Hepatocyte (in vitro differentiated cells): Measurements from ENCODE around the gene CCDC187.

Experiments
- EZH2 ChIP-seq: fragments of 200-600 bp; sonication (generic); IDR thresholded peaks from 2 replicates; pipeline ENCODE4 v1.6.1; 2016; ENCODE audit warnings: antibody characterized with exemption, mild to moderate bottlenecking, borderline replicate concordance
- TF ChIP-seq, protein P1 (sequence below): fragments of 200-600 bp; sonication (generic); IDR thresholded peaks from 2 replicates; pipeline ENCODE4 v1.5.1; 2016; ENCODE audit warnings: antibody characterized with exemption, mild to moderate bottlenecking; ENCODE audit not compliant: poor library complexity

- TF ChIP-seq, protein P1, sequence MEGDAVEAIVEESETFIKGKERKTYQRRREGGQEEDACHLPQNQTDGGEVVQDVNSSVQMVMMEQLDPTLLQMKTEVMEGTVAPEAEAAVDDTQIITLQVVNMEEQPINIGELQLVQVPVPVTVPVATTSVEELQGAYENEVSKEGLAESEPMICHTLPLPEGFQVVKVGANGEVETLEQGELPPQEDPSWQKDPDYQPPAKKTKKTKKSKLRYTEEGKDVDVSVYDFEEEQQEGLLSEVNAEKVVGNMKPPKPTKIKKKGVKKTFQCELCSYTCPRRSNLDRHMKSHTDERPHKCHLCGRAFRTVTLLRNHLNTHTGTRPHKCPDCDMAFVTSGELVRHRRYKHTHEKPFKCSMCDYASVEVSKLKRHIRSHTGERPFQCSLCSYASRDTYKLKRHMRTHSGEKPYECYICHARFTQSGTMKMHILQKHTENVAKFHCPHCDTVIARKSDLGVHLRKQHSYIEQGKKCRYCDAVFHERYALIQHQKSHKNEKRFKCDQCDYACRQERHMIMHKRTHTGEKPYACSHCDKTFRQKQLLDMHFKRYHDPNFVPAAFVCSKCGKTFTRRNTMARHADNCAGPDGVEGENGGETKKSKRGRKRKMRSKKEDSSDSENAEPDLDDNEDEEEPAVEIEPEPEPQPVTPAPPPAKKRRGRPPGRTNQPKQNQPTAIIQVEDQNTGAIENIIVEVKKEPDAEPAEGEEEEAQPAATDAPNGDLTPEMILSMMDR, result no peak
- TF ChIP-seq EZH2, result no peak
Observed at GRCh38 chr9:136292026-136292538, 11.8 kb downstream of the CCDC187 start.
